GM12865 (cell line): ENCODE measurements around the gene SMC5.

ENCODE experiments used
- DNase-seq: peaks from one replicate; pipeline ENCODE4 v3.0.0; 2010; ENCODE audit warnings: low read depth
- H3K4me3 ChIP-seq: 2 replicates; pipeline ENCODE4 v1.5.1; 2011; ENCODE audit warnings: mild to moderate bottlenecking, low read depth, low read length, control low read depth
- TF ChIP-seq, protein P1 (sequence below): IDR thresholded peaks from 2 replicates; pipeline ENCODE4 v1.5.1; 2011; ENCODE audit warnings: low read length, control low read depth, low read depth, inconsistent platforms; ENCODE audit not compliant: insufficient read depth; ENCODE audit errors: missing control alignments

SMC5 gene

GRCh38 chr9:70402213-70402612, 143.4 kb downstream of the SMC5 start:
- no peak for DNase-seq
- TF ChIP-seq, protein P1, sequence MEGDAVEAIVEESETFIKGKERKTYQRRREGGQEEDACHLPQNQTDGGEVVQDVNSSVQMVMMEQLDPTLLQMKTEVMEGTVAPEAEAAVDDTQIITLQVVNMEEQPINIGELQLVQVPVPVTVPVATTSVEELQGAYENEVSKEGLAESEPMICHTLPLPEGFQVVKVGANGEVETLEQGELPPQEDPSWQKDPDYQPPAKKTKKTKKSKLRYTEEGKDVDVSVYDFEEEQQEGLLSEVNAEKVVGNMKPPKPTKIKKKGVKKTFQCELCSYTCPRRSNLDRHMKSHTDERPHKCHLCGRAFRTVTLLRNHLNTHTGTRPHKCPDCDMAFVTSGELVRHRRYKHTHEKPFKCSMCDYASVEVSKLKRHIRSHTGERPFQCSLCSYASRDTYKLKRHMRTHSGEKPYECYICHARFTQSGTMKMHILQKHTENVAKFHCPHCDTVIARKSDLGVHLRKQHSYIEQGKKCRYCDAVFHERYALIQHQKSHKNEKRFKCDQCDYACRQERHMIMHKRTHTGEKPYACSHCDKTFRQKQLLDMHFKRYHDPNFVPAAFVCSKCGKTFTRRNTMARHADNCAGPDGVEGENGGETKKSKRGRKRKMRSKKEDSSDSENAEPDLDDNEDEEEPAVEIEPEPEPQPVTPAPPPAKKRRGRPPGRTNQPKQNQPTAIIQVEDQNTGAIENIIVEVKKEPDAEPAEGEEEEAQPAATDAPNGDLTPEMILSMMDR: no peak

DNA sequence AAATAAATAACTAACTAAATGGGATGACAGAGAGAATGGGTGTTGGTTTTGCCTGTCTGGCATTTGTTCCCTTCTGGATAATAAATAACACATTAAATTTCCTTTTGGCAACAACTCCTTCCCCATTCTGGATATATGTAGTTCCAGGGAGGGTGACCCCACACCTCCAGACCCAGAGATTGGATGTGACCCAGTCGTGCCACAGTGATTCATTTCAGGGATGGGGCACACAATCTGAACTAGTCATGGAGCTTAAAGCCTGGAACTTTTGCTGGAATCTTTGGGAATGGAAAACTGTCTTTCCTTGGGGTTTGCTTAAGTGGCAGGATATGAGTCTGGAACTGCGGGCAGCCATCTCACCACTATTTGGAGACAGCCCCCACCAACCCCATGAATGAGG, 144.4 kb downstream of the SMC5 start:
- TF ChIP-seq, protein P1: no peak
- no peak for DNase-seq
- no peak overlapping the region for H3K4me3 ChIP-seq

More at GRCh38 chr9:70402213-70402612, 143.4 kb downstream of the SMC5 start:
- no peak overlapping the region for H3K4me3 ChIP-seq

- no peak overlapping the region for H3K4me3 ChIP-seq
- DNase-seq: no peak
- TF ChIP-seq, protein P1: no peak
Measured at GRCh38 chr9:70403618-70404025, 144.8 kb downstream of the SMC5 start.

GRCh38 chr9:70404261-70404660, 145.5 kb downstream of the SMC5 start:
- no peak for DNase-seq
- H3K4me3 ChIP-seq: no peak overlapping the region
- TF ChIP-seq, protein P1: no peak
